SK-N-SH (cell line): ENCODE data around the gene TSC22D1. TPM values are rescaled to one million over a fixed set of nuclear protein-coding genes. Genes with fewer than 3 reads are reported as not detected.

Experiments
- CTCF ChIA-PET: fragments of 300-600, 350-600 bp; formaldehyde crosslinking; extraction: SDS; loops from one replicate; lab custom pipeline; 2021; lab: Yijun Ruan, JAX
- POLR2A ChIA-PET: fragments of 350-600 bp; sonication (Branson Sonifier 250); formaldehyde crosslinking; extraction: SDS; loops from one replicate; lab custom pipeline; 2020; ENCODE audit warnings: antibody characterized with exemption, inconsistent platforms; lab: Yijun Ruan, JAX
- DNase-seq: peaks from one replicate; pipeline ENCODE4 v3.0.0; 2012
- H2AFZ ChIP-seq: fragments of 200-600 bp; sonication (generic); 2 replicates; pipeline ENCODE4 v1.8.1; 2016; ENCODE audit warnings: antibody characterized with exemption, mild to moderate bottlenecking, low read depth
- H3F3A ChIP-seq: fragments of 200-600 bp; sonication (generic); replicated peaks from 2 replicates; pipeline ENCODE3; 2016; ENCODE audit warnings: antibody characterized with exemption, mild to moderate bottlenecking; ENCODE audit not compliant: insufficient read depth
- H3K27ac ChIP-seq, 2 experiments: fragments of 200-500 bp in 1 of 2; fragments of 200-600 bp in 1 of 2; sonication (Bioruptor generic) in 1 of 2; sonication (generic), shearing (Covaris generic) in 1 of 2; 2 replicates each; pipeline versions ENCODE4 v1.5.1 to v1.6.1; 2014 to 2016; ENCODE audit warnings: low read depth in 2 of 2, inconsistent platforms in 1 of 2, low read length in 1 of 2, mild to moderate bottlenecking in 1 of 2, mixed read lengths in 1 of 2
- H3K27me3 ChIP-seq: fragments of 200-600 bp; sonication (generic), shearing (Covaris generic); 2 replicates; pipeline ENCODE4 v1.6.1; 2016; ENCODE audit warnings: mixed run types; ENCODE audit not compliant: insufficient read depth
- H3K36me3 ChIP-seq, 2 experiments: fragments of 200-500 bp in 1 of 2; fragments of 200-600 bp in 1 of 2; sonication (Bioruptor generic) in 1 of 2; sonication (generic) in 1 of 2; replicated peaks in 1 of 2; 2 replicates each; pipeline versions ENCODE3 to v1.5.1; 2014 to 2016; ENCODE audit warnings: low read length in 1 of 2, mild to moderate bottlenecking in 1 of 2; ENCODE audit not compliant: insufficient read depth in 2 of 2, control insufficient read depth in 1 of 2
- H3K4me1 ChIP-seq, 2 experiments: fragments of 200-500 bp in 1 of 2; fragments of 200-600 bp in 1 of 2; sonication (Bioruptor generic) in 1 of 2; sonication (generic), shearing (Covaris generic) in 1 of 2; 2 replicates each; pipeline versions ENCODE4 v1.5.1 to v1.6.1; 2014 to 2016; ENCODE audit warnings: low read depth in 1 of 2, low read length in 1 of 2, mixed run types in 1 of 2; ENCODE audit not compliant: insufficient read depth in 2 of 2, control insufficient read depth in 1 of 2
- H3K4me2 ChIP-seq: fragments of 200-600 bp; sonication (generic), shearing (Covaris generic); 2 replicates; pipeline ENCODE4 v1.6.1; 2017; ENCODE audit warnings: mixed run types
- H3K4me3 ChIP-seq, 2 experiments: fragments of 200-500 bp in 1 of 2; fragments of 200-600 bp in 1 of 2; sonication (Bioruptor generic) in 1 of 2; sonication (generic), shearing (Covaris generic) in 1 of 2; 2 replicates each; pipeline versions ENCODE4 v1.5.1 to v1.8.1; 2014 to 2016; ENCODE audit warnings: low read depth in 2 of 2, inconsistent platforms in 1 of 2, low read length in 1 of 2, mild to moderate bottlenecking in 1 of 2, mixed read lengths in 1 of 2, moderate library complexity in 1 of 2
- H3K79me2 ChIP-seq: fragments of 200-600 bp; sonication (generic); 2 replicates; pipeline ENCODE4 v1.8.1; 2017; ENCODE audit warnings: mild to moderate bottlenecking; ENCODE audit not compliant: insufficient read depth
- H3K9ac ChIP-seq: fragments of 200-600 bp; sonication (generic); 2 replicates; pipeline ENCODE4 v1.6.1; 2017; ENCODE audit warnings: mixed run types
- H3K9me2 ChIP-seq: fragments of 200-600 bp; sonication (generic); 2 replicates; pipeline ENCODE4 v1.6.1; 2017; ENCODE audit warnings: mixed run types
- H3K9me3 ChIP-seq: fragments of 200-600 bp; sonication (generic); 2 replicates; pipeline ENCODE4 v1.6.1; 2017; ENCODE audit warnings: mixed run types, mild to moderate bottlenecking, moderate library complexity
- H4K20me1 ChIP-seq: fragments of 200-600 bp; sonication (generic); 2 replicates; pipeline ENCODE4 v1.6.1; 2017; ENCODE audit warnings: mild to moderate bottlenecking, mixed run types; ENCODE audit not compliant: insufficient read depth
- ELF1 ChIP-seq: IDR thresholded peaks from 2 replicates; pipeline ENCODE4 v1.4.0; 2012
- EP300 ChIP-seq, 2 experiments: IDR thresholded peaks; 2 replicates each; pipeline versions ENCODE4 v1.4.0 to v1.6.1; 2012; ENCODE audit warnings: borderline replicate concordance in 1 of 2, low read depth in 1 of 2, low read length in 1 of 2
- EZH2phosphoT487 ChIP-seq: fragments of 200-600 bp; sonication (generic); IDR thresholded peaks from 2 replicates; pipeline ENCODE4 v1.6.1; 2017; ENCODE audit warnings: low read depth, mixed run types, mild to moderate bottlenecking, antibody characterized with exemption, moderate library complexity, borderline replicate concordance
- FOSL2 ChIP-seq: IDR thresholded peaks from 2 replicates; pipeline ENCODE4 v1.4.0; 2012; ENCODE audit warnings: low read depth, mild to moderate bottlenecking, moderate library complexity, borderline replicate concordance
- FOXJ3 ChIP-seq: sonication (generic); formaldehyde crosslinking; IDR thresholded peaks from 2 replicates; pipeline ENCODE4 v1.5.1; 2020; ENCODE audit warnings: mild to moderate bottlenecking, missing genetic modification reagents
- GABPA ChIP-seq: IDR thresholded peaks from 2 replicates; pipeline ENCODE4 v1.4.0; 2012; ENCODE audit warnings: low read depth, mild to moderate bottlenecking
- GATA2 ChIP-seq: sonication (generic); formaldehyde crosslinking; IDR thresholded peaks from 2 replicates; pipeline ENCODE4 v1.5.0; 2020; ENCODE audit warnings: mild to moderate bottlenecking, missing genetic modification reagents
- MXI1 ChIP-seq: IDR thresholded peaks from 2 replicates; pipeline ENCODE4 v1.6.1; 2012; ENCODE audit warnings: mild to moderate bottlenecking, low read depth, low read length, improper control_type of control experiment
- POLR2AphosphoS5 ChIP-seq: IDR thresholded peaks from 2 replicates; pipeline ENCODE4 v1.6.1; 2012; ENCODE audit warnings: low read depth, low read length
- RAD21 ChIP-seq: IDR thresholded peaks from 2 replicates; pipeline ENCODE4 v1.6.1; 2012; ENCODE audit warnings: mild to moderate bottlenecking, low read length
- SMC3 ChIP-seq: IDR thresholded peaks from 2 replicates; pipeline ENCODE4 v1.6.1; 2012; ENCODE audit warnings: low read depth, low read length, improper control_type of control experiment
- WGBS: methylation state at CpG from one replicate; pipeline ENCODE4 v1.1.6; 2017; ENCODE audit warnings: low lambda C conversion rate; 5-methylcytosine and 5-hydroxymethylcytosine counted together
- polyA plus RNA-seq, 3 experiments: library from polyadenylated mRNA; depleted of rRNA; stranded (reverse); fragments of >200 nt; gene quantifications; 2 replicates each; pipeline ENCODE4 v1.2.3, GENCODE V29; 2012
- TF ChIP-seq, protein P1 (sequence below): IDR thresholded peaks from 2 replicates; pipeline ENCODE4 v1.4.0; 2012; ENCODE audit warnings: low read depth
- TF ChIP-seq, protein P2 (sequence below): fragments of 150-350 bp; IDR thresholded peaks from 2 replicates; pipeline ENCODE4 v1.6.1; 2016; ENCODE audit warnings: mild to moderate bottlenecking, low read depth, low read length

TSC22D1 gene
- polyA plus RNA-seq, 1 of the 3 experiments (the other 2 are of a cell fraction): 137 TPM

DNA sequence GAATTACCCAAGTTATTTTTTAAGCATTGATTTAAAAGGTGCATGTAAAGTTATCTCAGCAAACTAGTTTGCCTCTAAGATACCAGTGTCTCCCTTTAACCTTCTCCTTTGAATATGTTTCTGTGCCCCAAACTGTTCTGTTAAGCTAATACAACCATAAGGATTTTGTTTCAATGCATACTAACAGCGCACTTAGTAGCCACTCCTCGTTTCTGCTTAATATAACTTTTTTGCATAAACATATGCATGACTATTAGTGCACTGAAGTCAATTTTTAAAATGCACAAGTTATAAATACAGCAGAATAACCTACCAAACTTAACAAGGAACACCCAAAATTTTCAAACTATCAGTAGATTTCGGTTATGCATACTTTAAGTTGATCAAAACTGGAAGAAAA, 123.1 kb downstream of the TSC22D1 start:
- H3K4me2 ChIP-seq: no peak overlapping the region
- no peaks in the 10 kb centered on the region for H3K9me3 ChIP-seq
- peaks cover 0 to 3% of the 10 kb centered on the region in 2 experiments for H3K36me3 ChIP-seq
- H3K9me2 ChIP-seq: no peaks in the 10 kb centered on the region
- H3K27me3 ChIP-seq: no peaks in the 10 kb centered on the region
- H3K4me3 ChIP-seq: no peak overlapping the region
- ChIA-PET POLR2A (no interaction called here), CTCF (no interaction called here)
- WGBS: 96% methylated on average over 3 of the region's 3 CpGs
- no peaks in the 10 kb centered on the region for H3K4me1 ChIP-seq
- H3K27ac ChIP-seq: no peak overlapping the region
- peaks cover 1% of the 10 kb centered on the region for H3F3A ChIP-seq
- H2AFZ ChIP-seq: no peak overlapping the region
- H3K9ac ChIP-seq: no peak overlapping the region
- TF ChIP-seq SMC3: no peak
- TF ChIP-seq ELF1: no peak
- TF ChIP-seq FOXJ3 (CRISPR knock-in tag): no peak
- no peak for TF ChIP-seq EZH2phosphoT487
- no peak for TF ChIP-seq MXI1
- no peak for TF ChIP-seq POLR2AphosphoS5
- no peak for TF ChIP-seq FOSL2
- TF ChIP-seq, protein P1, sequence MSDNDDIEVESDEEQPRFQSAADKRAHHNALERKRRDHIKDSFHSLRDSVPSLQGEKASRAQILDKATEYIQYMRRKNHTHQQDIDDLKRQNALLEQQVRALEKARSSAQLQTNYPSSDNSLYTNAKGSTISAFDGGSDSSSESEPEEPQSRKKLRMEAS: no peak
- TF ChIP-seq GABPA: no peak
- TF ChIP-seq, protein P2, sequence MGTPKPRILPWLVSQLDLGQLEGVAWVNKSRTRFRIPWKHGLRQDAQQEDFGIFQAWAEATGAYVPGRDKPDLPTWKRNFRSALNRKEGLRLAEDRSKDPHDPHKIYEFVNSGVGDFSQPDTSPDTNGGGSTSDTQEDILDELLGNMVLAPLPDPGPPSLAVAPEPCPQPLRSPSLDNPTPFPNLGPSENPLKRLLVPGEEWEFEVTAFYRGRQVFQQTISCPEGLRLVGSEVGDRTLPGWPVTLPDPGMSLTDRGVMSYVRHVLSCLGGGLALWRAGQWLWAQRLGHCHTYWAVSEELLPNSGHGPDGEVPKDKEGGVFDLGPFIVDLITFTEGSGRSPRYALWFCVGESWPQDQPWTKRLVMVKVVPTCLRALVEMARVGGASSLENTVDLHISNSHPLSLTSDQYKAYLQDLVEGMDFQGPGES: no peak
- no peak for TF ChIP-seq EP300 (IDR thresholded peaks at IDR 0.05; ENCODE audit: borderline replicate concordance in 1 of 2, low read depth in 1 of 2, low read length in 1 of 2)
- DNase-seq: no peak
- peaks cover 32% of the 10 kb centered on the region; the same call in 1 of the 2 replicates for H4K20me1 ChIP-seq
- H3K79me2 ChIP-seq: peaks cover 62% of the 10 kb centered on the region

DNA sequence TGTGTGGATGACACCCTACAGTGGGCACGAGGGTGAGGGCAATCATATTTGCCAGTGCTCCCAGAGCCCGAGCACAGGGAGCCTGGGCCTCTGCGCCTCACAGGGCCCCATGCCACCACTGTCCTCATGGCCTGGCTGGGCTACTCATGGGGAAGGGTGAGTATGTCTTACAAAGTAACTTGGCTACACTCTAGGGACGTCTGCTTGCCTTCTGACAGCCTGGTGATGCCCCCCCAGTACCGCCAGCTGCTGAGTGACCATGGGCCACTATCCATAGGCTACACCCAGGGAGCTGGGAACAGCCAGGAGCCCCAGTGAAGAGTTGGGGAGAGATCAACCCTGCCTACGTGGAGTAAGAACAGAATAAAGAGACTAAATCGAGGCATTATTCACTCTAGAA, 123.7 kb downstream of the TSC22D1 start:
- H3K27ac ChIP-seq: no peak overlapping the region
- H3K4me1 ChIP-seq: no peaks in the 10 kb centered on the region
- peaks cover 32% of the 10 kb centered on the region; the same call in 1 of the 2 replicates for H4K20me1 ChIP-seq
- CTCF ChIA-PET: no interaction called here
- no peaks in the 10 kb centered on the region for H3K9me2 ChIP-seq
- WGBS: 93% methylated on average over 3 of the region's 7 CpGs
- no peak overlapping the region for H3K9ac ChIP-seq
- H3K4me3 ChIP-seq: no peak overlapping the region
- H3F3A ChIP-seq: peaks cover 7% of the 10 kb centered on the region
- H3K79me2 ChIP-seq: peaks cover 65% of the 10 kb centered on the region
- TF ChIP-seq MXI1 (no peak), RAD21 (no peak), GATA2 (CRISPR knock-in tag) (no peak)
- H2AFZ ChIP-seq: no peak overlapping the region
- no peaks in the 10 kb centered on the region for H3K9me3 ChIP-seq
- peaks cover 0 to under 1% of the 10 kb centered on the region in 2 experiments for H3K36me3 ChIP-seq
- no peak overlapping the region for H3K4me2 ChIP-seq
- no peaks in the 10 kb centered on the region for H3K27me3 ChIP-seq
- no peak for DNase-seq
- POLR2A ChIA-PET: no interaction called here
